Ureter (tissue), 1 donor: Measurements from ENCODE around the gene VEZT. TPM values are rescaled to one million over a fixed set of nuclear protein-coding genes. Genes with fewer than 3 reads are reported as not detected.
"Not testable (repeated sequence)": the region's sequence is repeated elsewhere in the genome, so short reads cannot be mapped to it uniquely, and the experiment has no call there.

Experiments used
- DNase-seq: peaks from one replicate; pipeline ENCODE4 v3.0.0-alpha.2; 2020; ENCODE audit warnings: low spot score
- total RNA-seq: library from RNA; stranded (reverse); gene quantifications from one replicate; pipeline ENCODE4 v1.2.4, GENCODE V29; 2023
- donor health status: DM: yes; HTN: yes; CAD: no.

VEZT gene
- total RNA-seq, 1 donor from 2014 or later = 103 TPM

- no peak for DNase-seq
These were observed 39.9 kb downstream of the VEZT start for GRCh38 chr12:95257541-95257940.

DNA sequence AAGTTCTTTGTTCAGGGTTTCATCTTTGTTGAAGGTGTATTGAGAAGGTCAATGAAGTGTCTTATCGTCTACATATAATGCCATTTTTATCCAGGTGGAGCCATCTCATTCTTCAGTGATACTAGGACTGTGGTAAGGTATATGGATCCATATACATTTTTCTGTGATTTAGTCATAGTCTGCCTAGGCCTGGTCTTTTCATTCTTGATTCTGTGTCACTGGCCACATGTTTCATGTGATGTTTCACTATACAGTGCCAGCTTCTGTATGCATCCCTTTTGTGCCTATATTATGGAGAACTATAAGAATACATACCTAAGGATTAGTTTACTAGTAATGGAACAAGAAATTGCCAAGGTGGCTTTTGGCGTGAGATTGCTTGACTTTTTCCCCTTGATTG, 40.5 kb downstream of the VEZT start:
- DNase-seq = no peak

DNA sequence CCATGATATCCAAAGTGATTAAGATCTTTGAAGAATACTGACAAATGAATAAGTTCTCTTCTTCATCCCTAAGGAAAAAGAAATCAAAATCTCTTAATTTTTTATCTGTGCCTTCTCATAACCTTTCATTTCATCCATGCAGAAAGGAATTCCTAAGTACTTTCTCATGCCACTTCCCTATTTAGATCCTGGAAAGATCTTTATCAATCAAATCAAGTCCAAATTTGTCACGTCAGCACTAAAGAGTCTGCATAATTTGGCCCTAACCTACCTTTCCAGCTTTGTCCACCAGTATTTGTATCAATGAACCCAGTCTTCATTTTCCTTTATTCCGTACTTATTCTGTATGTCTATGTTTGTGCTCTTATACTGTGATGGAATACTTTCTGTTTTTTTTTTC, 41.2 kb downstream of the VEZT start:
- no peak for DNase-seq

DNA sequence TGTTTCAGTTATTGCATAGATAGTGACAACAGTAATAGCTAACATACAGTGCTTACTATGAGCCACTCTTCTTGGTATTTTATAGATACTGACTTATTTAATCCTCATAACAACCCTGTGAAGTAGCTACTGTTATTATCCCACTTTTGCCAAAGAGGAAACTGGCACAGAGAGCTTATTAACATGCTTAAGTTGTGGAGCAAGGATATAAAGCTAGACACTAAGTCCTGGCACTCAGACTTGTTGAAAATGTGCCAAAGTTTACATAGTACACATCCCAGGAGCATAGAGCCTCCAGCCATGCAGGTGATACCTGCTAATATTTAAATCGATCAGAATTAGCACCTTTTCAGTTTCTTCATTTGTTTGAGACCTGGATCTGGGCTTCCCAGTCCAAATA, 41.8 kb downstream of the VEZT start:
- DNase-seq = no peak

GRCh38 chr12:95261109-95261508, 43.5 kb downstream of the VEZT start:
- DNase-seq = no peak

- no peak for DNase-seq
These were observed 45.2 kb downstream of the VEZT start for GRCh38 chr12:95262808-95263207.

DNA sequence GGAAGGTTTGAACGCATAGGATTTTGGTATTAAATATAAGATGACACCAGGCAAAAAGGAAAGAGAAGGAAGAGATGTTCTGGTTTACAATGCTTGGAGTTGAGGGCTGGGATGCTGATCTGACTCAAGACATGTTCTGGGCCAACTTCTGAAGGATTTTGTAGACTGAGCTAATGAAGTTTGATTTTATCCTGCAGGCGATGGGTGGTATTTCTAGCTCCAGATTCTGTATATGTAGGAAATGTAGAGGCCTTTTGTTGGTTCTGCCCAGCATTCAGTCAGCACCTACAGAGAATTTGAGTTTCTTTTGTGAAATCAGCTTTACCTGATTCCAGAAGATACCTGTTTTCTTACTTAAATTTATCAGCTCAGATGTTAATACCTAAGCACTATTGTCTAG, 48.2 kb downstream of the VEZT start:
- DNase-seq = no peak

GRCh38 chr12:95266254-95266653, 48.6 kb downstream of the VEZT start:
- no peak for DNase-seq

DNA sequence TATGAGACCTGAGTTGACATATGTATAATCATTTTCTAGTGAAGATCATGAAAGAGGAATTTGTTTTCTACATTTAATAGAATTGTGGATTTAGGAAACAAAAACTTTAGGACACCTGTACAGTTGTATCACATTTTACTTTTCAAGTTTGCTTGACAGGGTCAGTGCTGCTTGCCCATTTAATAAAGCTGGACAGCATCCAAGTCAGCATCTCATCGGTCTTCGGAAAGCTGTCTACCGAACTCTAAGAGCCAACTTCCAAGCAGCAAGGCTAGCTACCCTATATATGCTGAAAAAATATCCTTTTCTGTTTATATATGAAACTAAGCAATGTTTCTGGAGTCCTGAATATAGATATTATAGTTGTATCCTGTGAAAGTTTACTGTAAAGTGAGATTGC, 52.3 kb downstream of the VEZT start:
- DNase-seq = no peak

DNA sequence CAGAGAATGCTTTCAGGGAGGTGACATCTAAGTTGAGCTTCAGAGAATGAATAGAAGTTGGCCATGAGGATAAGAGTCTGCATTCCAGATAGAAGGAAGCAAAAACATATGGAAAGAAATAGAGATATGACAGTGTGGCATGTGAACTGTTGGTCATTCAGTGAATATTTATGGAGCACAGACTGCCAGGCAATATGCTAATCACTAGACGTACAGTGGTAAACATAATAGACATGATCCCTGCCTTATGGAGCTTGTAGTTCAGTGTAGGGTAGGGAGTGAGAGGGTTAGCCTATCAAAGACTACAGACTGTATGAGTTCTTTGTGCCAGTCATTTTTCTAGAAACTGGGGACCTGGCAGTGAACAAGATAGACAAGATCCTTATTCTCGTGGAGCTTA, 53.9 kb downstream of the VEZT start:
- DNase-seq = no peak

DNA sequence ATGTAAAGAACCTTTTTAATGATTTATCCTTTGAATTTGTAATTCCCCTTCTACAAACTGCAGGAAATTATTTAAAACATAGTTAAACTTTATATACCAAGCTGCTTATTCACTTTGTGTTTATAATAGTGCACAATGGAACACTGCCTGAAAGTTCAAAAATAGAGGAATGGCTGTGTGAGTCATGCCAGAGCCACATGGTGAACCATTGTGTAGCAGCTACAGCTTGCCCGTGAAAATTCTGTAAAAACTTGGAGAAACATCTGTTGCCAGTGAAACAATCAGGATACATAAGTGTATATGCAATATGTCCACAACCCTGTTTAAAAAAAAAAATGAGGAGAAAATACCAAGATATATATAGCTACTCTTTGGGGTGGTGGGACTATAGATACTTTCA, 59.5 kb downstream of the VEZT start:
- DNase-seq = no peak

DNA sequence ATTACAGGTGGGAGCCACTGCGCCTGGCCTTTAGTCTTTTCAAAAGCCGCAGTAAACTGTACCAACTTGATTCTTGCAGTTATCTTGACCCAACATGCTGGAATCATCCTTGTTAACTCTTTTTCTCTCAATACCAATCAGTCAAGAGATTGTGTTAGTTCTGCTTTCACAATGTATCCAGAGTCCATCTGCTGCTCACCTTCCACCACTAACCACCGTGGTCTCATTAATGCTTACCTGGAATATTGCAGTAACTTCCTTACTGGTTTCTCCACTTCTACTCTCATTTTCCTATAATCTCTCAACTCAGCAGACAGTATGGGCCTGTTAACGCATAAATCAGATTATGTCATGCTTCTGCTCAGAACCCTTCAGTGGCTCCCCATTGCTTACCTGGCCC, 62.2 kb downstream of the VEZT start:
- no peak for DNase-seq

GRCh38 chr12:95282266-95282665, 64.7 kb downstream of the VEZT start:
- no peak for DNase-seq

DNA sequence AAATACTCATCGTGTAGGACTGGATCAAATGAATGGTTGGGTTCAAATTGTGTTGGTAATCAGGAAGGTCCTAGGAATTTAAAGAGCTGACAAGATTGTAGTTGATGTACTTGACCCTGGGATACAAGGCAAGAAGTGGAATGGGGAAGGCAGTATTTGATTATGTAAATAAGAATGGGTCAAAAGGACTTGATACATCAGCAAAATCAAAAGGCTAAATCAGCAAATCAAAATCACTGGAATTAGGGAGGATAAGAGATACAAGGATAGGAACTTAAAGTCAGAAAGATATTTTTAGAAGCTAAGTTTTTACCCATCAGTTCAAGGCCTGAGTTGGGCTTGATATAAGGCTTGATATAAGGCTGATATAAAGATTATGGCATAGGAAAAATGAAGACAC, 65.8 kb downstream of the VEZT start:
- DNase-seq = no peak

GRCh38 chr12:95286713-95287112, 69.1 kb downstream of the VEZT start:
- DNase-seq = no peak

GRCh38 chr12:95291501-95291900, 73.9 kb downstream of the VEZT start:
- no peak for DNase-seq

DNA sequence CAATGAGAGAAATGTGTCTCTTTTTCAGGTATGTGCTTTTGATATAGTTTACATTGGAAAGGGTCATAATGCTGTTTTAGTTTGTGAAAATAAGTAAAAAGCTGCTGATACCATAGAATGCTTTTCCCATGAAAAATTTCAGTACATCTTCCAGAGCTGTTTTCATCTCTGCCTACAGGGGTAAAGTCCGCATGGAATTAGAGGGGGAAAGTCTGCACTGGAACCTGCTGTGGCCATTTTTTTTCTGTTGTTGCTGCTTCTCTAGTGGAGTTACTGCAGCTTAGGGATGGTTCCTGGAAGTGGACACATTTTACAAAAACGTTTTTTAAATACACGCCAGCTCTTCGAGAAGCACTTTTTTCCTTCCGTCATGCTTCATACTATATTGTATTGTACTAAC, 81.3 kb downstream of the VEZT start:
- DNase-seq = no peak

GRCh38 chr12:95300286-95300685, 82.7 kb downstream of the VEZT start:
- no peak for DNase-seq

GRCh38 chr12:95303476-95303875, 85.9 kb downstream of the VEZT start:
- DNase-seq = no peak

- DNase-seq = no peak
These were observed 87.1 kb downstream of the VEZT start for GRCh38 chr12:95304673-95305198.

- no peak for DNase-seq
These were observed 95.0 kb downstream of the VEZT start for GRCh38 chr12:95312656-95313055.

DNA sequence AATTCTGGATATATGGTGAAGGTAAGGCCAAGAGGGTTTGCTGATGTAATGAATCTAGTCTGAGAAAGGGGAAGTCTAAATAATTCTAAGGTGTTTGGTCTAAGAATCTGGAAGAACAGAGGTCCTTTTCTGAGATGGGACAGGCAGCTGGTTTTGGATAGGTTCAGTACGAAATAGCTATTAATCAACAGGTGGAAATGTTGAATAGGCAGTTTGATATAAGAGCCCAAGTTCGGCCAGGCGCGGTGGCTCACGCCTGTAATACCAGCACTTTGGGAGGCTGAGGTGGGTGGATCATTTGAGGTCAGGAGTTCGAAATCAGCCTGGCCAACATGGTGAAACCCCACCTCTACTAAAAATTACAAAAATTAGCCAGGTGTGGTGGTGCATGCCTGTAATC, 97.1 kb downstream of the VEZT start:
- not testable (repeated sequence) for DNase-seq

GRCh38 chr12:95316798-95317197, 99.2 kb downstream of the VEZT start:
- DNase-seq = no peak

DNA sequence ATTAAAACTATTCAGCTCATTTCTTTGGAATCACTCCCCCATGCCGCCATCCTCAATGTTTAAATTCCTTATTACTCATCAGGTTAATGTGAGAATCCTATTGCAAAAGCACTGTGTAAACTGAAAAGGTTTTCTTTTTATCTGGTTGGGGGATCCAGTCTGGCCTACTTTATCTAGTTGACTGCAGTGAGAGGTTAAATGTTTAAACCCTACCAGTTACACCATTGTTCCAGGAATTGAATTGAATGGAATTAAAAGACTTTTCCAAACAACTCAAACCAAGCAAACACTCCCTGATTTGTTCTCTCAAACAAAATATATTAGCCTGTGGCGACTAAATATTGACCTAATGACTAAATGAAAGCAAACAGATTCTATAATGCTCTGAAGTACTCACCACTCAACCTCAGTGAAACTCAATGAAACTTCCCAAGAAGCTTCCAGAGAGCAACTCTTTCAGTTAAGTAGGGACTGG, 100.5 kb downstream of the VEZT start:
- DNase-seq = no peak
